Effector CD4-positive, alpha-beta T cell (primary cell): Measurements from ENCODE around the gene SPRYD4.
"Not testable (repeated sequence)": the region's sequence is repeated elsewhere in the genome, so short reads cannot be mapped to it uniquely, and the experiment has no call there.

Experiments used
- DNase-seq: peaks from one replicate; pipeline ENCODE4 v3.0.0-alpha.2; 2020

Gene SPRYD4

GRCh38 chr12:56477521-56478225, 9.3 kb downstream of the SPRYD4 start:
- no peak for DNase-seq

- no peak for DNase-seq
Observed at GRCh38 chr12:56479625-56480024, 11.2 kb downstream of the SPRYD4 start.

GRCh38 chr12:56484566-56484965, 16.2 kb downstream of the SPRYD4 start:
- no peak for DNase-seq

GRCh38 chr12:56486694-56487093, 18.3 kb downstream of the SPRYD4 start:
- no peak for DNase-seq

- DNase-seq, result no peak
Observed at GRCh38 chr12:56487448-56488040, 19.2 kb downstream of the SPRYD4 start.

- peak; percentile 64 for DNase-seq
Observed at GRCh38 chr12:56488041-56488955, 19.9 kb downstream of the SPRYD4 start, which contains the start of gene GLS2. GLS2 (minus strand) TSS chr12:56488161; CDS start chr12:56488118, 43 bp downstream.

- no peak for DNase-seq
Observed at GRCh38 chr12:56490360-56490759, 22.0 kb downstream of the SPRYD4 start.

GRCh38 chr12:56493409-56494105, 25.2 kb downstream of the SPRYD4 start:
- not testable (repeated sequence) for DNase-seq

- not testable (repeated sequence) for DNase-seq
Observed at GRCh38 chr12:56494106-56494415, 25.7 kb downstream of the SPRYD4 start.

GRCh38 chr12:56494481-56494880, 26.1 kb downstream of the SPRYD4 start:
- DNase-seq, result not testable (repeated sequence)

- DNase-seq, result peak; percentile 35
Observed at GRCh38 chr12:56496704-56497103, 28.3 kb downstream of the SPRYD4 start.

- DNase-seq, result not testable (repeated sequence)
Observed at GRCh38 chr12:56498126-56498902, 29.9 kb downstream of the SPRYD4 start.

GRCh38 chr12:56499452-56499851, 31.1 kb downstream of the SPRYD4 start:
- DNase-seq, result not testable (repeated sequence)

GRCh38 chr12:56499879-56500278, 31.5 kb downstream of the SPRYD4 start:
- DNase-seq, result not testable (repeated sequence)

GRCh38 chr12:56510786-56511185, 42.4 kb downstream of the SPRYD4 start:
- DNase-seq, result no peak

GRCh38 chr12:56514014-56514318, 45.6 kb downstream of the SPRYD4 start:
- not testable (repeated sequence) for DNase-seq

- DNase-seq, result no peak
Observed at GRCh38 chr12:56517854-56518253, 49.5 kb downstream of the SPRYD4 start.

- no peak for DNase-seq
Observed at GRCh38 chr12:56518570-56518969, 50.2 kb downstream of the SPRYD4 start.

- no peak for DNase-seq
Observed at GRCh38 chr12:56520048-56520447, 51.7 kb downstream of the SPRYD4 start.

GRCh38 chr12:56520506-56520905, 52.1 kb downstream of the SPRYD4 start:
- no peak for DNase-seq

GRCh38 chr12:56521209-56521589, 52.8 kb downstream of the SPRYD4 start:
- no peak for DNase-seq
